ENCODE data around the gene TBC1D5. TPM values are rescaled to one million over a fixed set of nuclear protein-coding genes. Genes with fewer than 3 reads are reported as not detected.

The TBC1D5 gene
- total RNA-seq, 2 donors from 2014 or later: 68.8 to 77.7 TPM

- Histone ChIP-seq H3K27me3 (ENCODE audit: control insufficient read depth, insufficient read depth, low read length, poor library complexity, severe bottlenecking) (no peaks in the 10 kb centered on the region), H3K36me3 (ENCODE audit: control insufficient read depth, insufficient read depth, low read length) (no peaks in the 10 kb centered on the region), H3K4me1 (ENCODE audit: control insufficient read depth, insufficient read depth, low read length) (no peaks in the 10 kb centered on the region), H3K27ac (ENCODE audit: low read depth, low read length) (no peak overlapping the region), H3K4me3 (ENCODE audit: low read length) (no peak overlapping the region), H3K9me3 (ENCODE audit: control insufficient read depth, low read length) (no peaks in the 10 kb centered on the region), H3K9ac (ENCODE audit: extremely low read depth, low read length, poor library complexity, severe bottlenecking) (no peak overlapping the region)
- 89% methylated on average over 7 to 8 of the region's 8 CpGs for WGBS, 2 experiments (ENCODE audit: insufficient coverage in 1 of 2, insufficient read length in 1 of 2)
- Mint-ChIP-seq H3K36me3 (ENCODE audit: low read depth) (no peaks in the 10 kb centered on the region), H3K9me3 (no peaks in the 10 kb centered on the region), H3K27me3 (ENCODE audit: insufficient read depth) (peaks cover 3% of the 10 kb centered on the region), H3K27ac (no peak overlapping the region), H3K4me1 (no peaks in the 10 kb centered on the region), H3K4me3 (no peak overlapping the region)
- DNase-seq: no peak
- no peak for TF ChIP-seq CTCF (conservative IDR thresholded peaks at IDR 0.05)
Measured at GRCh38 chr3:17116007-17116600, 626.3 kb downstream of the TBC1D5 start.

GRCh38 chr3:17115186-17115585 is 627.2 kb downstream of the TBC1D5 start:
- Histone ChIP-seq H3K9me3 (ENCODE audit: control insufficient read depth, low read length) (no peaks in the 10 kb centered on the region), H3K9ac (ENCODE audit: extremely low read depth, low read length, poor library complexity, severe bottlenecking) (no peak overlapping the region), H3K4me3 (ENCODE audit: low read length) (no peak overlapping the region), H3K36me3 (ENCODE audit: control insufficient read depth, insufficient read depth, low read length) (no peaks in the 10 kb centered on the region), H3K27ac (ENCODE audit: low read depth, low read length) (no peak overlapping the region), H3K27me3 (ENCODE audit: control insufficient read depth, insufficient read depth, low read length, poor library complexity, severe bottlenecking) (no peaks in the 10 kb centered on the region), H3K4me1 (ENCODE audit: control insufficient read depth, insufficient read depth, low read length) (no peaks in the 10 kb centered on the region)
- Mint-ChIP-seq H3K27ac (no peak overlapping the region), H3K27me3 (ENCODE audit: insufficient read depth) (peaks cover 3% of the 10 kb centered on the region), H3K4me1 (peaks cover 2% of the 10 kb centered on the region), H3K9me3 (no peaks in the 10 kb centered on the region), H3K36me3 (ENCODE audit: low read depth) (no peaks in the 10 kb centered on the region), H3K4me3 (no peak overlapping the region)
- no peak for DNase-seq
- no peak for TF ChIP-seq CTCF (conservative IDR thresholded peaks at IDR 0.05)
- 94% methylated on average over 2 to 3 of the region's 3 CpGs for WGBS, 2 experiments (ENCODE audit: insufficient coverage in 1 of 2, insufficient read length in 1 of 2)

GRCh38 chr3:17111586-17111985 is 630.8 kb downstream of the TBC1D5 start:
- Histone ChIP-seq H3K27ac (ENCODE audit: low read depth, low read length) (no peak overlapping the region), H3K4me1 (ENCODE audit: control insufficient read depth, insufficient read depth, low read length) (no peaks in the 10 kb centered on the region), H3K4me3 (ENCODE audit: low read length) (no peak overlapping the region), H3K9me3 (ENCODE audit: control insufficient read depth, low read length) (no peaks in the 10 kb centered on the region), H3K9ac (ENCODE audit: extremely low read depth, low read length, poor library complexity, severe bottlenecking) (no peak overlapping the region), H3K27me3 (ENCODE audit: control insufficient read depth, insufficient read depth, low read length, poor library complexity, severe bottlenecking) (no peaks in the 10 kb centered on the region), H3K36me3 (ENCODE audit: control insufficient read depth, insufficient read depth, low read length) (no peaks in the 10 kb centered on the region)
- 92 to 97% methylated on average over 2 to 3 of the region's 3 CpGs for WGBS, 2 experiments (ENCODE audit: insufficient coverage in 1 of 2, insufficient read length in 1 of 2)
- TF ChIP-seq CTCF (conservative IDR thresholded peaks at IDR 0.05): no peak
- Mint-ChIP-seq H3K9me3 (no peaks in the 10 kb centered on the region), H3K27ac (no peak overlapping the region), H3K27me3 (ENCODE audit: insufficient read depth) (peaks cover 2% of the 10 kb centered on the region), H3K4me1 (peaks cover 2% of the 10 kb centered on the region), H3K4me3 (no peak overlapping the region), H3K36me3 (ENCODE audit: low read depth) (no peaks in the 10 kb centered on the region)
- no peak for DNase-seq
